ENCODE data around the gene FBLN2. TPM values are rescaled to one million over a fixed set of nuclear protein-coding genes. Genes with fewer than 3 reads are reported as not detected.
A peak's percentile ranks its signal among the peaks of the same experiment; 100 is the strongest.

The FBLN2 gene
- total RNA-seq, 4 donors from 2014 or later: 75.7 to 159 (median 89.8) TPM

DNA sequence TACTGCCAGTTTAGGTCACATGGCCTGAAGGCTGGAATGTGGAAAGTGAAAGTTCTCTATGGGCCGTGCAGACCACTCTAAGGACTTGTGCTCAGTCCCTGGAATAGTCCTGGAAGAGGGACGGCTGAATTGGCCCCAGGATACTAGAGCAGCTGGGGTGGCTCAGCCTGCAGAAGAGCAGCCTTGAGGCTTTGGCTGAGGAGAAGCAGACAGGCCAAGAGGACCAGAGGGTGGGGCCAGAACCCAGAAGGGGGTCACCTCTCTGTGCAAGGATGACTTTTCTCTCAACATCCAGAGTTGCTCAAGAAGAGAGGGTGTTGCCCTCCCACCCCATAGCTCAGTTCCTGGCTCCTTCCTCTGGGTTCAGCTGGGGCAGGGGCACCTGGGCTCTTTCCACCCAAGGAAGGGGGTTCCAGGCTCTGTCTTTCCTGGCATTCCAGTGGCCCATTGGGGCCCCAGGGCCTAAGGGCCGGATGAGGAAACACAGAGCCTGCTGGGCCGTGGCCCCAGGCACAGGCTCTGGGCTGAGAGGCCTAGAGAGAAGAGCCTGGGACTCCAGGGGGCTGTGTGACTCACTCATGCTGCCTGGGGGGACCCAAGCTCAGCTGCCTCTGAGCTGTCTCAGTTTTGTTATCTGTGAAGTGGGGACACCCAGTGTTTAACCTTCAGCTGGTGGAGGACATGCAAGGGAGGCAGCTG lies 8.5 kb upstream of the FBLN2 start:
- Histone ChIP-seq H3K4me1 (peaks cover 0 to 5% of the 10 kb centered on the region in 2 donors), H3K27ac (peak overlapping the region in 1 of 3 donors; percentile 30), H3K36me3 (no peaks in the 10 kb centered on the region), H3K9me3 (no peaks in the 10 kb centered on the region), H3K4me3 (replicated peaks in 1 of 3) (no peak overlapping the region), H3K27me3 (no peaks in the 10 kb centered on the region)
- WGBS, 2 donors: 24 to 82% methylated on average over 2 to 3 of the region's 4 CpGs
- no peak for DNase-seq
- intact Hi-C loops (cut with DNase I): no loop called here
- TF ChIP-seq POLR2A (IDR thresholded peaks at IDR 0.05) (no peak), CTCF (IDR thresholded peaks at IDR 0.05) (no peak)

- intact Hi-C loops (cut with DNase I): no loop called here
- H3K27me3 ChIP-seq: no peaks in the 10 kb centered on the region
- no peak for TF ChIP-seq CTCF (IDR thresholded peaks at IDR 0.05)
- no peak for TF ChIP-seq POLR2A (IDR thresholded peaks at IDR 0.05)
These were observed 7.2 kb upstream of the FBLN2 start for GRCh38 chr3:13541691-13542090.

DNA sequence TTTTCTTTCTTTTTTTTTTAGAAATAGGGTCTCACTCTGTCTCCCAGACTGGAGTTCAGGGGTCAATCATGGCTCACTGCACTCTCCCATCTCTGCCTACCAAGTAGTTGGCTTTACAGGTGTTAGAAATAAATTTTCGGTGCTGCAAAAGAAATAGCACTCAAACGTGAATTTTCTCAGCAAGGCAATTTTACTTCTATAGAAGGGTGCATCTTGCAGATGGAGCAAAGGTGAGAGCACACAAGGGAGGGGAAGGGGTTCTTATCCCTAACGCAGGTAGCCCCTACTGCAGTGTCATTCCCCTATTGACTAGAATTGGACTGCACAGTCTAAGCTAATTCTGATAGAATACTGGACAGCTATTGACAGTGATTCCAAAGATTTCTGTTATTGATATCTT lies 6.8 kb upstream of the FBLN2 start:
- Histone ChIP-seq H3K36me3 (no peaks in the 10 kb centered on the region), H3K27ac (no peak overlapping the region), H3K4me1 (no peaks in the 10 kb centered on the region), H3K9me3 (no peaks in the 10 kb centered on the region), H3K4me3 (replicated peaks in 1 of 3) (no peak overlapping the region), H3K27me3 (no peaks in the 10 kb centered on the region)
- intact Hi-C loops (cut with DNase I): no loop called here
- no peak for TF ChIP-seq POLR2A (IDR thresholded peaks at IDR 0.05)
- no peak for TF ChIP-seq CTCF (IDR thresholded peaks at IDR 0.05)
- no peak for DNase-seq
- 88 to 89% methylated on average over 3 of the region's 3 CpGs for WGBS, 2 donors

More at GRCh38 chr3:13541691-13542090, 7.2 kb upstream of the FBLN2 start:
- H3K36me3 ChIP-seq: no peaks in the 10 kb centered on the region
- no peak overlapping the region for H3K27ac ChIP-seq
- no peak overlapping the region for H3K4me3 ChIP-seq (replicated peaks in 1 of 3)
- peaks cover 0 to 2% of the 10 kb centered on the region in 2 donors for H3K4me1 ChIP-seq
- H3K9me3 ChIP-seq: no peaks in the 10 kb centered on the region
- WGBS, 2 donors: 60 to 61% methylated on average over 3 of the region's 3 CpGs
- no peak for DNase-seq

- TF ChIP-seq POLR2A (IDR thresholded peaks at IDR 0.05): no peak
- TF ChIP-seq CTCF (IDR thresholded peaks at IDR 0.05): no peak
- DNase-seq: peak; percentile 24 to 35
- WGBS, 2 donors: 65 to 68% methylated on average over 5 of the region's 5 CpGs
- no peaks in the 10 kb centered on the region for H3K36me3 ChIP-seq
- H3K9me3 ChIP-seq: no peaks in the 10 kb centered on the region
- H3K4me3 ChIP-seq (replicated peaks in 1 of 3): no peak overlapping the region
- no peaks in the 10 kb centered on the region for H3K27me3 ChIP-seq
- intact Hi-C loops (cut with DNase I): no loop called here
- peak overlapping the region in 1 of 3 donors; percentile 49 for H3K27ac ChIP-seq
- H3K4me1 ChIP-seq: peaks cover 0 to 3% of the 10 kb centered on the region in 2 donors
These were observed 5.7 kb upstream of the FBLN2 start for GRCh38 chr3:13543253-13543652.

DNA sequence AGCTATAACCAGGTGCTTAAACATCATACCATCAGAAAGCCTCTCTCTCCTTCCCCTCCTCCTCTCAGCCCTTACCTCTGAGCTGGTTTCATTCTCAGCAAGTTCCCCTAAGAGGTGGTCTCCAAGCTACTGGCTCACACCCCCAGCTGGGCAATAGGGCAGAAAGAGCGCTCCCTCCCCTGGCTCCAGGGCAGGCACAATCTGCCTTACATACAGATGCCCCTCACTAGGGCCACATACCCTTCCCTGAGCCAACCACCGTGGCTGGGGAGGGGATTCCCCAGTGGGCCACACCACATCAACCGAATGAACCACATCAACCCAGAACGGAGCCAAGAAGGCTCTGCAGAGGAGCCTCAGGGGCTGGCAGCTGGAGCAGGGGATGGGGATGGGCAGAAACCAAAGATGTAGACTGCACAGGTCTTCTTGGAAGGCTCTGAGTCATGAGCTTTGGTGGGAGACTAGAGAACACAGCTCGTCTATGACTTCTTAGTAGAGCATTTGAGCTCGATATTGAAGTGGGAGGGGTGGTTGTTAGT lies 4.6 kb upstream of the FBLN2 start:
- Histone ChIP-seq H3K27ac (no peak overlapping the region), H3K9me3 (no peaks in the 10 kb centered on the region), H3K4me1 (peaks cover 0 to 8% of the 10 kb centered on the region in 2 donors), H3K4me3 (replicated peaks in 1 of 3) (no peak overlapping the region), H3K27me3 (no peaks in the 10 kb centered on the region), H3K36me3 (no peaks in the 10 kb centered on the region)
- DNase-seq: no peak
- TF ChIP-seq CTCF (IDR thresholded peaks at IDR 0.05): no peak
- TF ChIP-seq POLR2A (IDR thresholded peaks at IDR 0.05): no peak
- intact Hi-C loops (cut with DNase I): no loop called here
- 53 to 66% methylated on average over 6 of the region's 6 CpGs for WGBS, 2 donors
